Sciatic nerve (tissue), 2 donors: Measurements from ENCODE around the gene DLST. TPM values are rescaled to one million over a fixed set of nuclear protein-coding genes. Genes with fewer than 3 reads are reported as not detected.

ENCODE experiments used
- ATAC-seq: fragments of 200-7000 bp; cut with Tn5 transposase; one replicate; pipeline ENCODE4 v1.9.1; 2020; ENCODE audit warnings: mild to moderate bottlenecking, moderate library complexity
- DNase-seq: peaks from one replicate; pipeline ENCODE4 v3.0.0-alpha.2; 2020; ENCODE audit warnings: low spot score
- intact Hi-C: fragments of 100-400 bp; cut with DNase I; formaldehyde crosslinking; loops from one replicate; pipeline ENCODE4 v1.14.2; 2022
- total RNA-seq: library from RNA; stranded (reverse); fragmentation: NEBNext Ultra II Directional; extraction: Animal tissue kit (Norgen Biotek cat#: 25700); gene quantifications from one replicate; pipeline ENCODE4 v1.2.1, GENCODE V29; 2021
- donor health status: DM: no; HTN: no; CAD: no.
- donor health status: DM: no; HTN: no; CAD: no.

Gene DLST
- total RNA-seq, result 79.6 TPM

GRCh38 chr14:74881431-74882102 is at the start of gene DLST:
TSS of gene DLST (plus strand) at chr14:74881916. CDS start at chr14:74881954, 38 bp downstream.
- DNase-seq (peak; percentile 91), ATAC-seq (peak; percentile 94)
- intact Hi-C loops, result no loop called here

DNA sequence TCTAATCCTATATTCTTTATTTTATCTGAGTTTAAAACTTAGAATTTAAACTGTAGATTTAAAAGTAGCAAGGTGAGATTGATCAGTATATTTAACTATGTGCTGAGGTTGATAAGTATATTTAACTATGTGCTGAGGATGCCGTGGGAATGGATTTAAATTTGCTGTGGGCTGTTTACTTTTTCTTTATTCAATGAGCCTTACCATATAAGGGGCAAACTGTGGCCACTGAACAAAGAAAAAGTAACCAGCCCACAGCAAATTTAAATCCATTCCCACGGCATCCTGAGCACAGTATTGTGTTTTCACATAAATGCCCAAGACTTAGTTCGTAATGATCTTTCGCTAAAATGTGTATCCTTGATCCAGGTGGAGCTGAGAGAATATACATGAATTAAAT is 48.9 kb upstream of the DLST start:
- ATAC-seq (no peak), DNase-seq (no peak)
- intact Hi-C loops, result no loop called here

DNA sequence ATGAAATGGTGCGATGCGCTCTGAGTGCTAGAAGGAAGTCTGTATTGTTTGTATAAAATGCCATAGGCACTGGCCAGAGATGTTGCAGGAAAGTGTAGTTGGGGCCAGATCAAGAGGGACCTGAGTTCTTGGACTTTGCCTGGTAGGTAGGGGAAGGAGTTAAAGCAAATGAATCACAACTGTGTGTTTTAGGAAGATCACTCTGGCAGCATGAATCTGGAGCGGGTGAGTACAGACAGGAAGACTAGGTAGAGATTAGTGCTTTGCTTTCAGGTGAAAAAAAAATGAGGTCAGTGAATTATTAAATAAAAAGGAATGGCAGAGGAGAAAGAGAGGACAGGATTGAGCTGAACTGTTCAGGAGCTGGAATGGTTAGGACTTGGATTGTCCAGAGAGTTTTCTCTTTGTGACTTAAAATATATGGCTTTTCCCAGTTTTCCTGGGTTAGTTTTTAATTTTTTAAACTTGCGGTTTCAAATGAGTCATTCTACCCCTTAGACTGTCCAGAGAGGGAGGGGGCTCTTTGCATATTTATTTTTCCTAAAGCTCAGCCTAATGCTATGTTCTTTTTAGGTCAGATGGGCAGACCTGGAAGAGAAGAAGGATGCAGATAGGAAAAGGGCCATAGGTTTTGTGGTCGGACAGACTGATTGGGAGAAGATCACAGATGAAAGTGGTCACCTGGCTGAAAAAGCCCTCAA is 46.9 kb upstream of the DLST start:
- intact Hi-C loops, result no loop called here
- ATAC-seq, result no peak
- DNase-seq, result no peak

DNA sequence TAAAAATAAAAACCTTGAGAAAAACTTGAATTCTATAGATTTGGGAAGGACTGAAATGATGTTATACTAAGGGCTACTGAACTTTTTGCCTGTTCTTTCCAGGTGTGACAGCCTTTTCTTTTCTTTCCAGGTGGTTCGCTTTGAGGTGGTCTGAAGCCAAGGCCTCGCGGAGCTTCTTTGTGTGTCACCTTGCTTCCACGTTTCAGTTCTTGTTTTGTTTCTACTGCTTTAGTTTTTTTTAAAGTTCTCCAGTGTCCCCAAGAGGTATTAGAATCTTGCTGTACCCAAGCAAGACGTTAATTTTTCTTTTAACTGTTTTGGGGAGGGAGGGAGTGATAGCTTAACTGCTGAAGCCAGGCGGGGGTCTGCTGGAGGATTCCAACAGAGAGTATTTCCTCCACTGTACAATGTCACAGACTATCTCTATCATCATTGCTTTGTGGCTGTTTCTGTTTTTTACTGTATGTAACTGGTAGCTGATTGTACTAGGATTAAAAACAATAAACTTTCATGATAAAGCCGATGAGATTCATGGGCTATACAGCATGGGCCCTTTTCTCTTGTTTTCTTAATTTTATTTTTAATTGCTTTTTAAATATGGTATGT is 46.0 kb upstream of the DLST start:
- ATAC-seq (no peak), DNase-seq (no peak)
- intact Hi-C loops, result no loop called here

DNA sequence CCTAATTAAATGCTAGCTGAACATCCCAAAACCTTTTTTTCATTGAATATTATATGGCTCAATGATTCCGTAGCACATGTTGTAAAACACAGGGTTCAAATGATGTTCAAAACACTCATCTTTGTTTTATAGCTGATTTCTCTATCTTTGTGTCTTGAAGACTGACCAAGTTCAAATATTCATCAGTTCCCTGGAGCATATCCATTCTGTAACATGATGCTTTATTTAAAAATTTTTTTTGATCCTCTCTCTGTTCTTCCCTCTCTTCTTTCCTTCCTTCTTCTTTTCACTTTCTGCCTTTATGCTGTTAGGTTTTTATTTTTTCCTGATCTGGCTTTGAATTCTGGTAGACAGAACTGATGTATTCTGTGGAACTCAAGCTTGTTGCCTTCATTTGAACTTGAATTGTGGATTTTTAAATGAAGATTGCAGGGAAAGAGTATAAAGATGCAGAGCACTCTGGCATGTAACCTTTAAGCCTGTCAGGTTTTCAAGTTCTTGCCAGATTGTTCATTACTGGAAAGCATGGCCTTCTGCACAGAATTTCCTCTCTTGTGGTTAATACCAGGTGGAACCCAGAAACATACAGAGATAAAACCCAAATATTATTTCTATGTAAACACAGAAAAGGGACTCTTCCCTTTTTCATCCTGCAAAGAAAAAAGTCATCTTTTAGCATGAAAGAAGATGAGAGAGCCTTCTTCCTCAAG is 45.3 kb upstream of the DLST start:
- intact Hi-C loops, result no loop called here
- peak; percentile 28 for ATAC-seq
- DNase-seq, result no peak

GRCh38 chr14:74838166-74838565 is 43.5 kb upstream of the DLST start:
- ATAC-seq (no peak), DNase-seq (no peak)
- intact Hi-C loops, result no loop called here

DNA sequence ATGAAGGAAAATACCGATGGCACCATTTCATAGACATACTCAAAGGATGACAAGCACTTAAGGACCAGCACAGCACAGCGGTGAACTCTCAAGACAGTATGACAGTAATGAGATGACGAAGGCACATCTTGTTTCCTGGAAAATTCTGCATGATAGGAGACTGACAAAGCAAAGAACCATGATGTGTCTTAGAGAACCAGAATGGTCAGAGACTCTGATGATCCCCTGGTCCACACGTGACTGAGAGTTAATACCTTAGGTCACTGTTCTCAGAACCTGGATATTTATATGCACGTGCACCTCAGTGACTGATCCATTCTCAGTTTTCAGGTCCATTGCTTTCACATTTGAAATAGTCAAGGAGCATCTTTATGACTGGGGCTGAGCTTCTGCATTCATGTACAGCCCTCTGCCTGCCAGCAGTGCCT is 41.1 kb upstream of the DLST start:
- DNase-seq (no peak), ATAC-seq (no peak)
- intact Hi-C loops, result no loop called here

DNA sequence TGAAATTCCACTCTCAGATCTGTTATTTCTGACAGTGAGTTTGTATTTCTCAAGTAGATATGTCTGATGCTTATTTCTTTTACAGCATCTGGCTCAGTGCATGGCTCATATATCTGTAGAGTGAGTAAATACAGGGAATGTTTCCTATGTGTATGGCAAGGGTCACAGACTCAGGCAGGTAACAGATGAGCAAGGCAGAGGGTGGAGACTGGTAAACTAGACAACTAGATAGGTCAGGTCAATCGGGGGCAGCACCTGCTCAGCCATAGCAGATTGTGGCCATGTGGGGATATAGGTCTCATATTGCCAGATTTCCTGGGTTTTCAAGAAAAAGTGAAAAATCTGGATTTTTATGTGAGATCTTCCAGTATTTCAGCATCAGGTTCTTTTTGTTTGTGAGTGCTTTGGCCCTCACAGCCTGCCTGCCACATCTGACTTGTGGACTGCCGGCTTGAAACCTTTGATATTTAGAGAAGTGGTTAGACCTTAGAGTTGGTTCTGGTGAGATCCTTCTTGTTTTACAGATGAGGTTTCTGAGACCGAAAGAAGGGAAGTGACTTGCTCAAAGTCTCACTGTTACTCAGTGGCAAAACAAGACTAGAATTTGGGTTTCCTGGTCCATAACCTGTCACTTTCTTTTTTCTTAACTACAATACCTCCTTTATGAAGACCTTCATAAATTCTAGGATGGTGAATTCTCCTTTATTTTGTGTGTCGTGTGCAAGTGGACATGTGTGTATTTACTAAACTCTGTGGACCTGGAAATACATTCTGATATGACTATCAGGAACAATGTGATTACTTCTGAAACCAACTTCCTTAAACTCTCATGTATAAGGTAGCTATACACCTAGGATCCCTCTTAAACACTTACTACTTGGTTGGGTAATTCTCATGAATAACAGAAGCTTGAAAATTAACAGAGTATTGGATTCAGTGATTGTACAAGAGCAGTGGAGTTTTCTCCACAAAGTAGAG is 40.2 kb upstream of the DLST start:
- ATAC-seq (no peak), DNase-seq (no peak)
- intact Hi-C loops, result no loop called here

DNA sequence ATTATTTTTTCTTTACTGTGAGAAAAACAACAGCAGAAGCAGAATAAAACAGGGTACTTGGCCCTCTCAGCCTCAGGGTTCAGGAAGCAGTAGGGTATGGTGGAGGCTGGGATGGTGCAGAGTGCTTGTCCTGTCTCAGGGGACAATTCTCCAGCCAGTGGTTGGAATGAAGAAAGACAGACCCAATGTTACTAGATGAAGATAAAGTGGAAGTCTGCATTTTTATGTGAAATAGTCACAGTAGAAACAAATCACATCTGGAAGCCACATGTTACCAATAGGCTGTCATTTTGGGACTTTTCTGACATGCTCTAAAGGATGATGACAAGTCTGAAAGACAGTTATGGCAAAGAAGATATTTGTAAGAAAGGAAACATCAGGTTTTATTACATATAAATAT is 38.1 kb upstream of the DLST start:
- no peak for DNase-seq
- ATAC-seq, result peak; percentile 65
- intact Hi-C loops, result no loop called here

DNA sequence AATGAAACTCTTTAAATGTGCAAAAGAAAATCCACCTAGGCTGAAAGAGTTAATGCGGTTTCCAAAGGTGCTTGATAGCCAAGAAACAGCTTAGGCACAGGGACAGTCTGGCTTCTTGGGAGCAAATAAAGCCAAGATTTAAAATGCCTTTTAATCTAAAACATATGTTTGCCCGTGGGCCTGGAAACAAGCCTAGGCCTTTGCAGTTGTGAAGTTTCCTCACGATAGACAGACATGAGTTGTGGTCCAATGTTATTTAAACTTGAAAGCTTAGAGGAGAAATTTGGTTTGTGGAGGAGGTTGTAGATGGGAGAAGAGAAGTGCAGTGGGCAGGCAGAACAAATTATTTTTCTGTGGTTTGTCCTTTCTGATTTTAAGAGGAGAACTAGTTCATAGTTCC is 35.5 kb upstream of the DLST start:
- intact Hi-C loops, result no loop called here
- ATAC-seq (peak; percentile 60), DNase-seq (no peak)

GRCh38 chr14:74846968-74847665 is 34.6 kb upstream of the DLST start:
- intact Hi-C loops, result no loop called here

GRCh38 chr14:74848768-74849167 is 32.9 kb upstream of the DLST start:
- intact Hi-C loops, result no loop called here
- DNase-seq (no peak), ATAC-seq (no peak)

More at GRCh38 chr14:74846968-74847665, 34.6 kb upstream of the DLST start:
- no peak for ATAC-seq
- DNase-seq, result no peak

GRCh38 chr14:74852922-74853530 is 28.7 kb upstream of the DLST start:
- ATAC-seq (peak; percentile 53), DNase-seq (no peak)
- intact Hi-C loops, result no loop called here

DNA sequence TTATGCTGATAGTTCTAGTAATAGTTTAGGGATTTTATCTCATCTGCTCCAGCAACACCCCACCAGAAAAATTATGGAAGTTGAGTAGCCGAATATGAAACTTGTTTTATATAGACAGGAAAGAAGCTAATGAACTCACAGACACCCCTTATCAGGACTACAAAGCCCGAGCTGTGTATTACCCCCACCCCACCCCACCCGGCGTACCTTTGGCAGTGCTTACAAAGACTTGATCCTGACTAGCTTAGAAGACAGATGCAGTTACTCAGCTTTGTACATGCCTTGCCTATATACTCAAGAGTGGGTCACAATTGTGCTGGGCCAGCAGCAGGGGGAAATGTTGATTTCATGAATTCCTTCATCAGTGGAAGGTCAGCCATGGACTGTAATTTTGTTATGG is 28.1 kb upstream of the DLST start:
- DNase-seq (no peak), ATAC-seq (peak; percentile 37)
- intact Hi-C loops, result no loop called here

DNA sequence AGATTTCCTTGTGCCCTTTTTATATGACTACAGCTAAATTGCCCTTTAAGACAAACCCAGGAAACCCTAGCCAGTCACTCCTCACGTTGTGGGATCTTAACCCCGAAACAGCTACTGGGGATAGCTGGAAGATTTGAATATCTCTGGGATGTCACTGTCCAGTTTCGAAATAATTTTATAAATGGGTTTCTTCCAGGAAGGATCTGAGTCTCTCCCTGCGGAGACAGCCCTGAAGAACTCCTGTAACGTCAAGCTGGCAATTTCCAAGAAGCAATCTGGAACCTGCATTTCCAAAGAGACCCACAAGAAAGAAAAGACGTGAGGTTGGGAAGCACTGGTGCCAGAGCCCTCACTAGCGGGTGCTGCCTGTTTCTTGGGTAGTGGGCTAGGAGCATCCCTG is 26.7 kb upstream of the DLST start:
- no peak for DNase-seq
- peak; percentile 35 for ATAC-seq
- intact Hi-C loops, result no loop called here

GRCh38 chr14:74855945-74856344 is 25.8 kb upstream of the DLST start:
- intact Hi-C loops, result no loop called here
- ATAC-seq, result no peak

GRCh38 chr14:74856366-74856765 is 25.4 kb upstream of the DLST start:
- intact Hi-C loops, result no loop called here
- ATAC-seq (no peak), DNase-seq (no peak)

More at GRCh38 chr14:74855945-74856344, 25.8 kb upstream of the DLST start:
- DNase-seq, result no peak

DNA sequence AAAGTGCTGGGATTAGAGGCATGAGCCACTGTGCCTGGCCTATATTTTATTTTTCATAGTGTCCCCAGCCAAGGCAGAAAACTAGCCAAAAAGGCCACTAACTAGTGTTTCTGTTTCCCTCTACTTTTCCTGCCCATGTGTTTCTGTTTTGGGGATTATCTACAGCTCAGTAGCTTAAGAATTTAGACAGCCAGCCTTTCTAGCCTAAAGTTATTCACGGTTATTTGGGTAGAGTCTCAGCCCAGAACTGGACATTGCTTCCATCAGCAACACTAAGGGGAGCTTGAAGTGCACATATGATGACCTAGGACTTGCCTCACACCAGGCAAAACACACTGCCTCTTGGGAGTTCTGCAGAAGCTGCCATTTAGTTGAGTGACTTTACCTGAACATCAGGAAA is 23.7 kb upstream of the DLST start:
- no peak for ATAC-seq
- intact Hi-C loops, result no loop called here
- no peak for DNase-seq
